Endothelial cell of umbilical vein (primary cell): Measurements from ENCODE around the gene SAMD14. TPM values are rescaled to one million over a fixed set of nuclear protein-coding genes. Genes with fewer than 3 reads are reported as not detected.
A peak's percentile ranks its signal among the peaks of the same experiment; 100 is the strongest.

ENCODE experiments used
- BruUV-seq: library from RNA; stranded (reverse); fragments of 400-500 nt; replicated peaks from 2 replicates; lab custom pipeline; 2021; lab: Mats Ljungman, UMichigan
- CTCF ChIA-PET: fragments of 300-600, 350-600 bp; sonication (Branson Sonifier 250); formaldehyde crosslinking; loops from one replicate; lab custom pipeline; 2021; ENCODE audit warnings: antibody characterized with exemption, inconsistent platforms; lab: Charles Lee
- POLR2A ChIA-PET: fragments of 300-600, 350-600 bp; sonication (Branson Sonifier 250); formaldehyde crosslinking; loops from one replicate; lab custom pipeline; 2021; ENCODE audit warnings: antibody characterized with exemption, inconsistent platforms; lab: Charles Lee
- DNase-seq: peaks from one replicate; pipeline ENCODE4 v3.0.0-alpha.2; 2011; ENCODE audit warnings: low read depth, low spot score
- FAIRE-seq: peaks from 2 replicates; lab custom pipeline; 2011; peaks lifted over from hg19 to GRCh38; lab: Jason Lieb, UNC
- H2AFZ ChIP-seq: 2 replicates; pipeline ENCODE4 v1.6.0; 2012; ENCODE audit warnings: low read depth, low read length, control low read depth, inconsistent platforms
- H3K27ac ChIP-seq: 2 replicates; pipeline ENCODE4 v1.5.1; 2011; ENCODE audit warnings: low read depth, mild to moderate bottlenecking, control low read depth, low read length, moderate library complexity; ENCODE audit not compliant: insufficient read depth
- H3K27me3 ChIP-seq, 2 experiments: 2 replicates each; pipeline versions ENCODE4 v1.6.0 to v1.6.1; 2011; ENCODE audit warnings: low read length in 2 of 2, mixed read lengths in 1 of 2; ENCODE audit not compliant: control insufficient read depth in 2 of 2, insufficient read depth in 2 of 2
- H3K36me3 ChIP-seq, 2 experiments: 2 replicates in 1 of 2; 3 replicates in 1 of 2; pipeline ENCODE4 v1.5.1; 2011; ENCODE audit warnings: low read length in 2 of 2, mild to moderate bottlenecking in 1 of 2, moderate library complexity in 1 of 2; ENCODE audit not compliant: control insufficient read depth in 2 of 2, insufficient read depth in 2 of 2; ENCODE audit errors: extremely low read depth in 1 of 2
- H3K4me1 ChIP-seq: 3 replicates; pipeline ENCODE4 v1.5.1; 2011; ENCODE audit warnings: mild to moderate bottlenecking, low read length; ENCODE audit not compliant: control insufficient read depth, insufficient read depth; ENCODE audit errors: extremely low read depth
- H3K4me2 ChIP-seq: 2 replicates; pipeline ENCODE4 v1.6.1; 2011; ENCODE audit warnings: low read length, control low read depth, mixed read lengths; ENCODE audit not compliant: insufficient read depth
- H3K4me3 ChIP-seq, 3 experiments: fragments of 200-600 bp in 1 of 3; sonication (generic), shearing (Covaris generic) in 1 of 3; replicated peaks in 1 of 3; 2 replicates each; pipeline ENCODE4 v1.5.1; 2011 to 2016; ENCODE audit warnings: control low read depth in 3 of 3, low read length in 3 of 3, mild to moderate bottlenecking in 2 of 3, inconsistent platforms in 1 of 3, low read depth in 1 of 3, moderate library complexity in 1 of 3; ENCODE audit not compliant: insufficient read depth in 1 of 3
- H3K79me2 ChIP-seq: 2 replicates; pipeline ENCODE4 v1.6.0; 2012; ENCODE audit warnings: low read length, inconsistent platforms; ENCODE audit not compliant: control insufficient read depth, insufficient read depth
- H3K9ac ChIP-seq: replicated peaks from 2 replicates; pipeline ENCODE3; 2011; ENCODE audit warnings: low read length, control low read depth; ENCODE audit not compliant: insufficient read depth; ENCODE audit errors: extremely low read depth
- H3K9me1 ChIP-seq: replicated peaks from 3 replicates; pipeline ENCODE4 v1.6.0; 2011; ENCODE audit warnings: mild to moderate bottlenecking, low read length; ENCODE audit not compliant: control insufficient read depth, insufficient read depth; ENCODE audit errors: extremely low read depth
- H3K9me3 ChIP-seq: replicated peaks from 2 replicates; pipeline ENCODE4 v1.5.1; 2012; ENCODE audit warnings: low read length, inconsistent platforms; ENCODE audit not compliant: control insufficient read depth, insufficient read depth
- H4K20me1 ChIP-seq: replicated peaks from 2 replicates; pipeline ENCODE3; 2011; ENCODE audit warnings: mild to moderate bottlenecking, low read length; ENCODE audit not compliant: control insufficient read depth, insufficient read depth; ENCODE audit errors: extremely low read depth
- EZH2 ChIP-seq: IDR thresholded peaks from 2 replicates; pipeline ENCODE4 v1.6.1; 2012; ENCODE audit warnings: borderline replicate concordance, low read depth, mild to moderate bottlenecking, moderate library complexity, low read length, inconsistent platforms; ENCODE audit not compliant: severe bottlenecking
- FOS ChIP-seq: IDR thresholded peaks from 2 replicates; pipeline ENCODE4 v1.6.1; 2011; ENCODE audit warnings: mild to moderate bottlenecking, low read length, moderate library complexity, borderline replicate concordance; ENCODE audit not compliant: insufficient read depth
- GATA2 ChIP-seq: IDR thresholded peaks from 2 replicates; pipeline ENCODE4 v1.7.0; 2011; ENCODE audit warnings: low read depth, mild to moderate bottlenecking, moderate library complexity, mixed read lengths, low read length; ENCODE audit not compliant: insufficient read length, insufficient read depth
- JUN ChIP-seq: IDR thresholded peaks from 2 replicates; pipeline ENCODE4 v1.6.1; 2011; ENCODE audit warnings: borderline replicate concordance, low read depth; ENCODE audit not compliant: insufficient read length, insufficient read depth
- MYC ChIP-seq: IDR thresholded peaks from one replicate; pipeline ENCODE4 v1.6.1; 2011; ENCODE audit warnings: mild to moderate bottlenecking, low read depth, low read length
- POLR2A ChIP-seq: IDR thresholded peaks from 2 replicates; pipeline ENCODE4 v1.6.1; 2012; ENCODE audit warnings: low read depth, mild to moderate bottlenecking, control low read depth, low read length
- POLR2AphosphoS5 ChIP-seq: IDR thresholded peaks from 2 replicates; pipeline ENCODE4 v1.6.1; 2012; ENCODE audit warnings: low read depth, mild to moderate bottlenecking, control low read depth, low read length, moderate library complexity; ENCODE audit not compliant: insufficient read depth
- dilution Hi-C: fragments of 300-500 bp; cut with MboI; formaldehyde crosslinking; loops from one replicate; pipeline ENCODE4 v1.15.0; 2019; ENCODE audit warnings: low sequenced_read_pairs; ENCODE audit not compliant: extremely low pct_ligation_motif_present
- intact Hi-C: fragments of 100-400 bp; cut with micrococcal nuclease; formaldehyde crosslinking; loops from one replicate; pipeline ENCODE4 v1.10.0; 2022
- polyA plus RNA-seq, 4 experiments: library from polyadenylated mRNA; depleted of rRNA in 3 of 4; stranded (reverse) in 3 of 4; unstranded in 1 of 4; fragments of >200 nt; gene quantifications; 2 replicates each; pipeline versions ENCODE4 v1.2.1 to v1.2.3, GENCODE V29; 2011 to 2012; ENCODE audit warnings: missing spikeins in 1 of 4
- total RNA-seq: library from RNA; stranded (reverse); gene quantifications from 2 replicates; pipeline ENCODE4 v1.2.3, GENCODE V29; 2021
- TF ChIP-seq, protein P1 (sequence below): IDR thresholded peaks from 2 replicates; pipeline ENCODE4 v1.6.1; 2011; ENCODE audit not compliant: insufficient read depth, insufficient read length
- TF ChIP-seq, protein P2 (sequence below), 2 donors: IDR thresholded peaks; 1 replicate in 1 of 2; 2 replicates in 1 of 2; pipeline ENCODE4 v1.5.1; 2011; ENCODE audit warnings: low read length in 2 of 2, mild to moderate bottlenecking in 2 of 2, moderate library complexity in 2 of 2, control low read depth in 1 of 2, inconsistent platforms in 1 of 2, low read depth in 1 of 2; ENCODE audit not compliant: insufficient read depth in 1 of 2; ENCODE audit errors: extremely low read depth in 1 of 2

Gene SAMD14
- total and polyA plus RNA-seq, 2 donors (not counting 3 experiments of a cell fraction or from before 2014, with no cell fraction given): 6.8 to 15.6 TPM

DNA sequence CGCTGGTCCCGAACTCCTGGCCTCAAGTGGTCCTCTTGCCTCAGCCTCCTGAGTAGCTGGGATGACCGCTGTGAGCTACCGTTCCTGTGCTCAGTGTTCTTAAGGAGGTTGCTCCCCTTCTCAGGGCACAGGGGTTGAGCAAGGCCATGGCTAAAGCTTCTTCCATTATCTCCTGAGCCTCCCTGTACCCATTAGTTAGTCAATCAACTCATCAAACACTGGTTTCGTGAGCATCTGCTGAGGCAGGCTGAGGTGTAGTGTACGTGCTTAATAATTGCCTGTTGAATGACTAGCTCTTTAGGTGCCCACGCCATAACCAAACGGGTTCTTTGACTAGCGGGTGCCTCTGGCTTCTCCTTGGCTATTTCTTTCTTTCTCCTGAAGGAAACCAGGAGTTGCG lies 47.5 kb upstream of the SAMD14 start:
- TF ChIP-seq, protein P1, sequence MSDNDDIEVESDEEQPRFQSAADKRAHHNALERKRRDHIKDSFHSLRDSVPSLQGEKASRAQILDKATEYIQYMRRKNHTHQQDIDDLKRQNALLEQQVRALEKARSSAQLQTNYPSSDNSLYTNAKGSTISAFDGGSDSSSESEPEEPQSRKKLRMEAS: no peak
- TF ChIP-seq POLR2AphosphoS5 (no peak), EZH2 (no peak), FOS (no peak), JUN (no peak), MYC (no peak), POLR2A (no peak), GATA2 (no peak)
- TF ChIP-seq, protein P2, sequence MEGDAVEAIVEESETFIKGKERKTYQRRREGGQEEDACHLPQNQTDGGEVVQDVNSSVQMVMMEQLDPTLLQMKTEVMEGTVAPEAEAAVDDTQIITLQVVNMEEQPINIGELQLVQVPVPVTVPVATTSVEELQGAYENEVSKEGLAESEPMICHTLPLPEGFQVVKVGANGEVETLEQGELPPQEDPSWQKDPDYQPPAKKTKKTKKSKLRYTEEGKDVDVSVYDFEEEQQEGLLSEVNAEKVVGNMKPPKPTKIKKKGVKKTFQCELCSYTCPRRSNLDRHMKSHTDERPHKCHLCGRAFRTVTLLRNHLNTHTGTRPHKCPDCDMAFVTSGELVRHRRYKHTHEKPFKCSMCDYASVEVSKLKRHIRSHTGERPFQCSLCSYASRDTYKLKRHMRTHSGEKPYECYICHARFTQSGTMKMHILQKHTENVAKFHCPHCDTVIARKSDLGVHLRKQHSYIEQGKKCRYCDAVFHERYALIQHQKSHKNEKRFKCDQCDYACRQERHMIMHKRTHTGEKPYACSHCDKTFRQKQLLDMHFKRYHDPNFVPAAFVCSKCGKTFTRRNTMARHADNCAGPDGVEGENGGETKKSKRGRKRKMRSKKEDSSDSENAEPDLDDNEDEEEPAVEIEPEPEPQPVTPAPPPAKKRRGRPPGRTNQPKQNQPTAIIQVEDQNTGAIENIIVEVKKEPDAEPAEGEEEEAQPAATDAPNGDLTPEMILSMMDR (IDR thresholded peaks at IDR 0.05; ENCODE audit: extremely low read depth in 1 of 2, insufficient read depth in 1 of 2, low read depth in 1 of 2, low read length in 2 of 2): no peak
- H3K9me1 ChIP-seq: no peaks in the 10 kb centered on the region
- intact Hi-C loops: no loop called here
- peak overlapping the region; percentile 73 for H3K27ac ChIP-seq
- H3K79me2 ChIP-seq: no peaks in the 10 kb centered on the region
- FAIRE-seq (peak; percentile 37), DNase-seq (no peak)
- dilution Hi-C loops: no loop called here
- ChIA-PET POLR2A (interaction anchor here (1.6 kb wide), 1 partner anchor 26 kb away, joined by 3 read pairs; no protein-coding TSS in a partner anchor), CTCF (interaction anchor here (0.6 to 3.5 kb wide), 22 partner anchors 9 to 324 kb away, joined by 3 to 75 read pairs (median 4); partner anchors contain the start of genes COL1A1, SGCA and TMEM92)
- BruUV-seq: no TSS peak
- H3K4me1 ChIP-seq: peaks cover 16% of the 10 kb centered on the region
- no peak overlapping the region for H3K4me3 ChIP-seq
- H3K27me3 ChIP-seq: no peaks in the 10 kb centered on the region
- peak overlapping the region; percentile 57 for H3K9ac ChIP-seq
- H3K9me3 ChIP-seq: no peaks in the 10 kb centered on the region
- peak overlapping the region; percentile 2 for H3K4me2 ChIP-seq
- no peaks in the 10 kb centered on the region for H3K36me3 ChIP-seq
- no peaks in the 10 kb centered on the region for H4K20me1 ChIP-seq
- H2AFZ ChIP-seq: peak overlapping the region; percentile 36
